A673 (cell line): ENCODE measurements around the gene RSRP1.

ENCODE experiments used
- EZH2 ChIP-seq: fragments of 200-600 bp; sonication (generic); IDR thresholded peaks from 2 replicates; pipeline ENCODE4 v1.6.1; 2017; ENCODE audit warnings: borderline replicate concordance, low read depth, mild to moderate bottlenecking, mixed read lengths, antibody characterized with exemption, low read length; ENCODE audit not compliant: poor library complexity, severe bottlenecking
- TF ChIP-seq, protein P1 (sequence below): fragments of 300-800, 200-600 bp; sonication (generic); conservative IDR thresholded peaks from 2 replicates; pipeline ENCODE4 v1.5.1; 2017; ENCODE audit warnings: low read depth, mild to moderate bottlenecking, antibody characterized with exemption, low read length, moderate library complexity, mixed read lengths

DNA sequence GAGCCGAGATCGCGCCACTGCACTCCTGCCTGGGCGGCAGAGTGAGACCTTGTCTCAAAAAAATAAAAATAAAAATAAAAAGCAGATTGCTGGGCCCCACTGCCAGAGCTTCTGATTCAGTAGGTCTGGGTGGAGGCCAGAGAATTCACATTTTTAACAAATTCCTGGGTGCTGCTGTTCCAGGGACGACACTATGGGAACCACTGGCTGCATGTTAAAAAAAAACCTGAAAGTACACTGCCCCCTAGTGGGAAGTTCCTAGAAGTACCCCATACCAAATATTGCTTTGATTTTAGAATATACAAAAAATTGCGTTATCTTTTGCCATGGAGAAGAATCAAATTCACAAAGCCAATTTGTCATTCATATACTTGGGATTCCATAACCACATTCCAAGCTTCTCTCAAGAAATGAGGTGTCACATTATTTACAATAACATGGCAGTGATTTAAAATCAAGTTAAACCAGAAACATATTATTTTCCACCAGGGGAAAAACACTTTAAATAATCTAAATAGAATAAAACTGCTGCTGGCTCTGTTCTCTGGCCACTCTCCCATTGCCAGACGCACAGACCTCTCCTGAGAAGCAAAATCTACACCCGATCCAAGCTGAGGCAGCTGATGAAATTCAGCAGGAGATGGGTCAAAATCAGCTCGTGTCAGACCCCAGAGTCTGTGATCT is 42.3 kb downstream of the RSRP1 start:
- TF ChIP-seq, protein P1, sequence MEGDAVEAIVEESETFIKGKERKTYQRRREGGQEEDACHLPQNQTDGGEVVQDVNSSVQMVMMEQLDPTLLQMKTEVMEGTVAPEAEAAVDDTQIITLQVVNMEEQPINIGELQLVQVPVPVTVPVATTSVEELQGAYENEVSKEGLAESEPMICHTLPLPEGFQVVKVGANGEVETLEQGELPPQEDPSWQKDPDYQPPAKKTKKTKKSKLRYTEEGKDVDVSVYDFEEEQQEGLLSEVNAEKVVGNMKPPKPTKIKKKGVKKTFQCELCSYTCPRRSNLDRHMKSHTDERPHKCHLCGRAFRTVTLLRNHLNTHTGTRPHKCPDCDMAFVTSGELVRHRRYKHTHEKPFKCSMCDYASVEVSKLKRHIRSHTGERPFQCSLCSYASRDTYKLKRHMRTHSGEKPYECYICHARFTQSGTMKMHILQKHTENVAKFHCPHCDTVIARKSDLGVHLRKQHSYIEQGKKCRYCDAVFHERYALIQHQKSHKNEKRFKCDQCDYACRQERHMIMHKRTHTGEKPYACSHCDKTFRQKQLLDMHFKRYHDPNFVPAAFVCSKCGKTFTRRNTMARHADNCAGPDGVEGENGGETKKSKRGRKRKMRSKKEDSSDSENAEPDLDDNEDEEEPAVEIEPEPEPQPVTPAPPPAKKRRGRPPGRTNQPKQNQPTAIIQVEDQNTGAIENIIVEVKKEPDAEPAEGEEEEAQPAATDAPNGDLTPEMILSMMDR = peak; percentile 73
- no peak for TF ChIP-seq EZH2
